Sciatic nerve (tissue), 2 donors: ENCODE data around the gene FYN. TPM values are rescaled to one million over a fixed set of nuclear protein-coding genes. Genes with fewer than 3 reads are reported as not detected.

Experiments used
- ATAC-seq: fragments of 200-7000 bp; cut with Tn5 transposase; one replicate; pipeline ENCODE4 v1.9.1; 2020; ENCODE audit warnings: mild to moderate bottlenecking, moderate library complexity
- DNase-seq: peaks from one replicate; pipeline ENCODE4 v3.0.0-alpha.2; 2020; ENCODE audit warnings: low spot score
- intact Hi-C: fragments of 100-400 bp; cut with DNase I; formaldehyde crosslinking; loops from one replicate; pipeline ENCODE4 v1.14.2; 2022
- total RNA-seq: library from RNA; stranded (reverse); fragmentation: NEBNext Ultra II Directional; extraction: Animal tissue kit (Norgen Biotek cat#: 25700); gene quantifications from one replicate; pipeline ENCODE4 v1.2.1, GENCODE V29; 2021
- donor health status: DM: no; HTN: no; CAD: no.
- donor health status: DM: no; HTN: no; CAD: no.

Gene FYN
- total RNA-seq, 1 donor from 2014 or later = 173 TPM

DNA sequence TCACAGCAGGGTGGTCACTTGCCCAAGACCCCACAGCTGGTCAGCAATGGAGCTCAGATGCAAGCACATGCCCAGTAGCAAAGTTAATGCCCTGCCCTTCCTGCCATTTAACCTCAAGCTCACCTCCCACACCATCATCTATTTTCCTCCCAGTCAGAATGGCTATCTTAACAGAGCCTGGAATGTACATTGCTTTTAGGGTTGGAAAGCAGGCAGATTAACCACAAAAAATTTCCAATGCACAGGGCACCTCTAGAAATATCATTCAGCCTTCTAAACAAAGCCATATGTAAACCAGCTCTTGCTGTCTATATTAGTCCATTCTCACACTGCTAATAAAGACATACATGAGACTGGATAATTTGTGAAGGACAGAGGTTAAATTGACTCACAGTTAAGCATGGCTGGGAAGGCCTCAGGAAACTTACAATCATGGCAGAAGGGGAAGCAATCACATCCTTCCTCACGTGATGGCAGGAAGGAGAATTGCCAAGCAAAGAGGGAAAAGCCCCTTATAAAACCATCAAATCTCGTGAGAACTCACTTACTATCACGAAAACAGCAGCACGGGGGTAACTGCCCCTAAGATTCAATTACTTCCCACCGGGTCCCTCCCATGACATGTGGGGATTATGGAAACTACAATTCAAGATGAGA is 106.9 kb downstream of the FYN start:
- DNase-seq (no peak), ATAC-seq (no peak)
- intact Hi-C loops = no loop called here

DNA sequence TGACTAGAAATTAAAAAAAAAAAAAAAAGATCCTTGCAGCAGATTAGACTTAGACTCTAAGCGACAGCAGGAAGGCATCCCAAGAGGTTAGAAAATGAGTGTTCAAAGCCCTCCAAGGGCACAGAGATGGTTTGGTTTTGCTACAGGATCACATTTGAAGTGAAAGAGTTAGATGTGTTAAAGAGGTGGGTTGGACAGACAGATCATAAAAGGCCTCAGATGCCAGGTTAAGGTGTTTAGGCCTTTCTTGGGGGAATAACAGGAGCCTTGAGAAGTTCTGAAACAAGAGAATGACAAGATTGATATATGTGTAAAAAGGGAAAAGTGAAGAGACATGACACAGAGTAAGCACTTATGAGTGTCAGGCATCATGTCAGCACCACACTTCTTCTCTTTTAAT is 107.5 kb downstream of the FYN start:
- DNase-seq (no peak), ATAC-seq (no peak)
- intact Hi-C loops = no loop called here

DNA sequence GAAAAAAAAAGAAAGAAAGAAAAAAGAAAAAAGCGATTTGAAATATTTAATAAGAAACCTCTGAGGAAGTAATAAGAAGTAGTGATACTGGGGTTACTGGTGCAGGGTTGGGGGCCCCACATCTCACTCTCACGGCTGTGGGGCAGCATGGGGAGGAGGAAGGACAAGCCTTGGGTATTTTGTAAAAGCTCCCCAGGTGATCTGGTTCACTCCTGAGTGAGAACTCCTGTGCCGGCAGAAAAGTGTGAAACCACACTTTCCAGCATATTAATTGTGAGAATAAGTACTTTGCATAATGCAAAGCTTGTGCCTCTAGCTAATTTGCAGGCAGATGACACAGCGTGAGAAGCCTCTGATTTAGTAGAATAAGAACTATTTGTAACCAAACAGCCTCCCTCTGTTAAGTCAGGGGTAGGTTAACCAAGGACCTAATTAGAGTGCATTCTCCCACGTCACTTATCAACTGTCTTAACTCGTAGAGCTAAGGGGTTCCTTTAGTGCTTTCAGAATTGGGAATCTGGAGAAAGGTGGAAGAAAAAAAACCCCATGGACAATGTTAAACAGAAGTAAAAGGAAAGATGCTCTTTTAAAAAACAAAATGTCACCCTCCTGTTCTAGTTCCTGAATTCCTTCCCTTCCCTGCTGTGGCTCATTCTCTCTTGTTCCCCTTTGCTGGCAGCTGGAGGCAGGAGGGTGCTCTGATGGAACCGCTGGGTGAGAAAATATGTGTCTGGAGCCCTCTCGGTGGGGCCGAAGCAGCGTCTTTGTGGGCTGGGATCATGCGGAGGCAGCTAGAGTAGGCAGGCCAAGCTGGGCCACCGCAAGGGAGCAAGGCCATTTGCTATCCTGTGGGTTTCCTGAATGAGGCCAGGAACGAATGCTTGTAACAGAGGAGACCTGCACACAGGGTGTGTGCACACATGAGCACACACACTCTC is 108.7 kb downstream of the FYN start:
- no peak for ATAC-seq
- intact Hi-C loops = no loop called here

DNA sequence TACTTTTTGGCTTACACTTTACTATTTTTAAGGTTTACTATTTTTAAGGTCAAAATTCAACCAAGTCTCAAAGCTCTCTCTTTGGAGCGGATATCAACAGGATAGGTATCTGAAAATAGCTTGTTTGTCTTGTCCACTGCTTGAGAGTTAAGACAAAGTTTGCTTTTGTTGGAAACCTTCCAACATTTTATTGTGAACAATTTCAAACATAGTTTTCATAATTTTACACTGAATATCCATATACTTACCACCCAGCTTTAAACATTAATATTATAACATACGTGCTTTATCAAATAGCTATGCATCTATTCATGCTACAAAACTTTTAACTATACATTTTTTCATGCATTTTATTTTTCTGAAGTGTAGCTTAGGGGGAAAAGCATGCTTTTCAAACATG is 109.9 kb downstream of the FYN start:
- DNase-seq = no peak
- no peak for ATAC-seq
- intact Hi-C loops = no loop called here

More for the DNA sequence above, 108.7 kb downstream of the FYN start:
- DNase-seq = no peak

DNA sequence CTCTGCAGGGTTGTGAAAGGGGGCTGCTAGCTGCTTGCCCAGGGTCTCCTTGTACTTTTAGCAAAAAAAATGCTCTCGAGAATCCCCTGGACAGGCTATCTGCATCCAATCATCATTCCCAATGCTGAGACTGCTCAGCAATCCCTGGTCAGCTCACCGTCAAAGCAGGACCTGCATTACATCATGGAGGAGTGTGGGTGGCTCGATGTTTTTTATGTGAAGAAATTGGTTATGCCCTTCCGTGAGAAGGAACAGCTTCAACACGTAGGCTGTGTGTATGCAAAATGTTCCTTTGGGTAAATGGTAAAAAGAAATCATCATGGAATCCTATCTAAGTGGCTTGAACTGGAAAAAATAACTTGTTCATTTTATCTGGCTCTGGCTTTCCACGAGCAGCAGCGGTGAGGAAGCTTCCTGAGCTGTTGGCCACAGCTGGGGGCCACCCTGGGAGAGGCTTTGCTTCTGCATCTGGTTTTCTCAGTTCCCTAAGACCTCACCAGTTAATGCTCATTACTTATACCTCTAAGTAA is 111.4 kb downstream of the FYN start:
- no peak for DNase-seq
- intact Hi-C loops = no loop called here
- ATAC-seq = no peak

DNA sequence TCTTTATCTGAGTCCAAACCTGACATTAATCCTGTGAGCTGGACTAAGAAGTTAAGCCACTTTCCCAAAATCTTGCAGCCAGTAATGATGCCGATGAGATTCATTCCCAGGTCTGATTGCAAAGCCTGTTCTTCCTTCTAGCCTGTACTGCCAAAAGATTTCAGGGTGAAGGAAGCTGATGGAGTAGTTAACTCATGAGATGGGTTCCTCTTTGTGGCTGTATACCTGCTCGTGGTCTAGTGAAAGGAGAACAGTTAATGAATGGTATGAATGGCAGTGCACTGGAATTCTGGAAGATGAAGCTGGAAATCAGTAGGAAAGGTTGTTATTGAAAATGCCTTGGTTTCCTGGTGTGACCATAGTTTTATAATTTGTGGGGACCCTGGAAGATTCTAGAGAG is 112.0 kb downstream of the FYN start:
- no peak for ATAC-seq
- intact Hi-C loops = no loop called here
- DNase-seq = no peak

DNA sequence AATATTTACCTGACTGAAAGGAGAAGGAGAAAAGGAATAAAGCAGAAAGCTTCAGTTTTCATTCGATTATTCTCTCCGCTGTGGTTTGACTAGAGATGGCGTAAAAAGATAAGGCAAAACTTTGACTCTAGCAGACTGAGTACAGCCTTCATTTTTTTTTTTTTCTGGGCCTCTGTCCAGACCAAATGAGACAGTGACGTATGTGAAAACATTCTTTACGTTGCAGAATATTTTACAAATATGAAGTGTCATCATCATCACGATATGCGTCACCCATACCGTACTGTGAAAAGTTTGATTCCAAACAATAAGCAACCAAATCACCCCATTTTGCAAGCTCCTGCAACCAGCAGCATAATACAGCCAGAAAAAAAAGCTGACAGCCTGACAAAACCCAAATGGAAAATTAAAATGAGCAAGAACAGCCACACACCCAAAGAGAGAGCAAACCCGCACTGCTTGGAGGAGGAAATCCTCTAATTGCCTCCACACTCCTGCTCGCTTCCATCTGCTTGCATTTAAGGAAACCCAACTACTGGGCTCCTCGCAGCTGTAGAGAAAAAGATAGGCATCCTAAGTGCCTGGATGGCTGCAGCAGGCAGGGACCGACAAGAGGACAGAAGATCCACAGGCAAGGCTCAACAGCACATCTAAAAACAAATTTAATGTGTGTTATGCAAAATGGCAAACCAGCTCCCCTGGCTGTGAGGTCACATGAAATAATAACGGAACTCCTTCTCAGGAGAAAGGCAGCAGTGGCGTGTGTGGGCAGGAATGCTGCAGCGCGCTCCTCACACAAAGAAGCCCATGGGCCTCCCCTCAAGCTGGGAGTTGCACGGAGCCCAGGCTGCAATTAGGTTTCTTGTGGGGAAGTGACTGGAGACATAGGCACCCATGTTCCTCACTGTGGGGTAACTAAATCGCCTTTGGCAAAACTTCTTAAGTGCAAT is 113.1 kb downstream of the FYN start:
- ATAC-seq = peak; percentile 62
- DNase-seq = no peak
- intact Hi-C loops = no loop called here

DNA sequence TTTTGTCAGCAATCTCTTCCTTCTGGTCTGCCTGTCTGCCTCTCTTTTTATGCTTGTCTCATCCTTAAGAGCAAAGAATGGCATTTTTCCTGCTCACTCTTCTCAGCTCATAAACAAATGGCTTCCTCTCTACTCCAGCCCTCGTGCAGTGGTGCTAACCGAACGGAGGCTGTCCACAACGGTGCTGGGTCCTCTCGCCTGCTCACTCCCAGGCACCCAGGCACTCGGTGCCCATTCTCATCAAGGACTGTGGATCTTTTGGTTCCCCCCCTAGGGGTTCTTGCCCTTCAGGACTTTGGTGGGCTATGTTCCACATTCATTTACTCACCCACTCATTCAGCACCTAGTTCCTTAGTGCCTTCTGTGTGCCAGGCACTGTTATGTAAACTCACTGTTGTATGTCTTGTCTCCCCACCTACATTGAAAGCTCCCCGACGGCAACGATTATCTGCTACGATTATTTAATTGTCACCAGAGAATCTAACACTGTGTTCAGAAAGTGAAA is 113.9 kb downstream of the FYN start:
- DNase-seq (no peak), ATAC-seq (peak; percentile 14)
- intact Hi-C loops = no loop called here

DNA sequence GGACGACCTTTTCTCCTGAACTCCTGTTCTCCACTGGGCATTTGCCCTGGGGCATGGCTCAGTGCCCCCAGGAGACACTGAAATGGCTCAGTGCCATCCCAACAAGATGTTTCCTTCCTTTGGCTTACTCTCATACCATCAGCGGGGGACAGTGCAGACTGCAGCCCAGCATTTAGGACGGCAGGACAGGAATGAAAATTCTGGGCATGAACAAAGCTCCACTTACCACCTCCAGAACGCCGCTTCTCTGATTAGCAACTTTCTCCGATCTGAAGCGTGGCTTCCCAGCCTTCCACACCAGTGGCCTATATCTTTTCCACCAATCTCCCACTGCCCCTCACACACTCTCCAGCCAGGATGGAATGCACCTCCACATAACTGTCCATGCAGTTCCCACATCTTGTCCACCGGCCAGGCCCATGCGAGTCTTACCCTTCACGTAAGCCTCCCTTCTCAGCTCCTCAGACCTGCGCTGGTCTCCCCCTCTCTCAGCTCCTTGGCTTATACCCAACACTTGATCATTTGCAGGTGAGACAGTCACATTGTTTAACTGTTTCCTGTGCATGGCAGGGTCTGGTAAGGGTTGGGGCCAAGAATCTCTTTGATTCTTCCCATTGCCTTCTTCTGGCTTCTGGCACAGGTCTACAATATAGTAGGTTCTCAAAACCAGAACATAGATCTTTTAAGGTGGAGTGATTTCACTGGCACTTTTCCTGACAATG is 114.5 kb downstream of the FYN start:
- no peak for DNase-seq
- intact Hi-C loops = no loop called here
- ATAC-seq = no peak

DNA sequence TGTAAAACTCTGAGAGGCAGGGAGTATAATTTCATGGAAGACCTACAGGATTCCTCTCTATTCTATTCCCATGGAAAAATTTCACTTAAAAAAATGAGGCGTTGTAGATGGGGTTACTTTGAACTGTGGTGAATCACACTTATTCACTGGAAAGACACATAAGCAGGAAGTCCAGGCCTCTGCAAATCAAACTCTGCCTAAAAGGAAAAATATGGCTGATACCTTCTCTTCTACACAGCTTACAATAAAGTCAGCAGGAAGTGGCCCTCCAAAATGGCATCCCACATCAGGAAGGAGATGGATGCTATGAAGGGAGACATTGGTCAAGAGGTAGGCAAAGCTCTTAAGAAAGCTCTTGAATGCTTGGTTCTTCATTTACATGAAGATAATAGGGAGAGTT is 115.9 kb downstream of the FYN start:
- no peak for ATAC-seq
- no peak for DNase-seq
- intact Hi-C loops = no loop called here

DNA sequence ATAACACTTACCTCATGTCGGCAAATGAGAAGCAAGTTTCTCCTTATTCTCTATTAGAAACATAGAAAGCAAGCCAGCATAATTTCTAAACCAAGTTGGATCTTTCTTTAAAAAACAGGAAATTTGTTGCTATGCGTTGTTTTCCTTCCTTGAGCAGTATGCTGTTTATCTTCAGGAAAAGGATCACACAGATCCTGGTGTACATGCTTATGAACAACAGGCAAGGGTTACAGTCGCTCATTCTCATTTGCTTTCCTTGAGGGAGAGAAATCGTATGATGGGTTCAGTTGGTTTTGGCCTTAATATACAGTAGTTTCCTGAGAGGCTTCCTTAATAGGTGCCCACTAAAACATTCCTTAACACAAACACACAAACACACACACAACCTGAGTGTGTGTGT is 118.8 kb downstream of the FYN start:
- DNase-seq (no peak), ATAC-seq (no peak)
- intact Hi-C loops = no loop called here

DNA sequence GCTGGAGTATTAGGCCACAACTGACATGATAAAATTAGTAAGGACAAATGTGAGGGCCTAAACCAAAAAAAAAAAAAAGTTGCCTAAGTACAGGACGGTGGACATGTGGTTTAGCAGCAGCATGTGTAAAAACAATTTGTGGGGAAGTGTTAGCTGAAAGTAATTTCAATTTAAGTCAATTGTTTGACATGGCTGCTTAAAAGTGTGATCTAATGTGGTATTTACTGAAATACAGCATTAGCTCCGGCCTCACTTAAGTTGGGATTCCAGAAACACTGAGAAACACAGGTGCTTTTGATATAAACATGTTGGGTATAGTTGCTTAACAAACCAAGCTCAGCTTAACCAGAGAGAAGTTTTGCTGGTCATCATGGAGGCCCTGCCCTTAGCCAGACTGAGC is 119.7 kb downstream of the FYN start:
- intact Hi-C loops = no loop called here
- DNase-seq (no peak), ATAC-seq (no peak)

DNA sequence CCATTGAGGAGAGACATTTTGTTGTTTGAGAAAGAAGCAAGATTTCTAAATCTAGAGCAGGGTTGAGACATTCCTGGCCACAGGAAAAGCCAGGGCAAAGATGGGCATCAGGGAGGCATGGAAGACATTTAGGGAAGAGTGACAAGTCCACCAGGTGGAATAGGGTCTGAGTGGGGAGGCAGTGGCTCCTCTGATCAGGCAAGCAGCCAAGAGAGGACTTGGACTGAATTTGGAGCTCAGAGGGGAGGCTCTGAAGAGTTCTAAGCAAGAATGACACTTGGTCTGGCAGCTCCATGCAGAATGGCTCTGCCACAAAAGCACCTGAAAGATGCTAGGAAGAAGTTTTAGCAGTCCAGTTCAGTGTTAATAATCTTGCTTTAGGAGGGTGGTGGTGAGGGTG is 120.8 kb downstream of the FYN start:
- DNase-seq = no peak
- ATAC-seq = no peak
- intact Hi-C loops = no loop called here

DNA sequence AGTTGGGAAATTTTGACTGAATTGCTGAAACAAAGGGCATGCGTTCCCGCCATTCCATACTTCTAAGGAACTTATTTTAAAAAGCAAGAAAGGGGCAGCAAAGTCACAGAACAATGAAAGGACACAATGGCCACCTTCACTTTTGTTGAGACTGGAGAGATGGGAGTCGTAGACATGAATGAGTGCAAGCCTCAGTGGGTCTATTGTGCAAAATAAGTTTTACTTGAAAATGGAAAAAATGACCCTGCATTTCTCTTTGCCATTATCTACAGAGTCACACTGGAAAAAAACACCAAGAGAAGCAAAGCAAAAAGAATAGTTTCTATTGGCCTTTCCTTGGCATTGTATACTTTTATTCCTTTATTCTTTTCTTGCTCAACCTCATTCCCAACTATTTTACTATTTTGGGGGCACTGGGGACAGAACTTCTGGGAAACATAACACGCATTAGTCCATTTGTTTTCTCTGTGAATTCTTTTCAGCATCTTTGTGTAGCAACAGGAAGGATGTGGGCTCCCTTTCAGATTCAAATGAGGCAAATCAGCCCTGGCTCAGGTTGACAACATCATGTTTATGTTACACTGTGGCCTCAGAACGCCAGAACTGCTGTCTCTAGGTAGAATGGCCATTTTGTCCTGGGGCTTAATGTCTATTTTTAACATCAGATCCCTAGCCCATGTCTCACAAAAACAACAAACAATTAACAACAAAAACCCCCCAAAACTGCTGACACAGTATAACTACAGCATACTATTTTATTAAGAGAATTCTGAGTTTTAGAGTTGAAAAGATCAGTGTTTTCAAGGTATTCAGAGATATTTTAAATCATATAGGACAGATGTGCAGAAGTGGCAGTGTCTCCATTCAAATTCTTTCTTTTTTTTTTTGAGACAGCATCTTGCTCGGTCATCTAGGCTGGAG is 122.2 kb downstream of the FYN start:
- intact Hi-C loops = no loop called here
- DNase-seq (no peak), ATAC-seq (peak; percentile 41)

DNA sequence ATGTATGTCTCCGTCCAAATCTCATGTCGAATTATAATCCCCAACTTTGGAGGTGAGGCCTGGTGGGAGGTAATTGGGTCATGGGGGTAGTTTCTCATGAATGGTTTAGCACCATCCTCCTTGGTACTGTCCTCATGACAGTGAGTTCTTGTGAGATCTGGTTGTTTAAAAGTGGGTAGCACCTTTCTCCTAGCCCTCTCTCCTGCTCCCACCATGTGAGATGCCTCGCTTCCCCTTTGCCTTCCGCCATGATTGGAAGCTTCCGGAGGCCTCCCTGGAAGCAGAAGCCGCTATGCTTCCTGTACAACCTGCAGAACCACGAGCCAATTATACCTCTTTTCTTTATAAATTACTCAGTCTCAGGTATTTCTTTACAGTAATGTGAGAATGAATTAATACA is 123.1 kb downstream of the FYN start:
- intact Hi-C loops = no loop called here
- DNase-seq (no peak), ATAC-seq (no peak)

DNA sequence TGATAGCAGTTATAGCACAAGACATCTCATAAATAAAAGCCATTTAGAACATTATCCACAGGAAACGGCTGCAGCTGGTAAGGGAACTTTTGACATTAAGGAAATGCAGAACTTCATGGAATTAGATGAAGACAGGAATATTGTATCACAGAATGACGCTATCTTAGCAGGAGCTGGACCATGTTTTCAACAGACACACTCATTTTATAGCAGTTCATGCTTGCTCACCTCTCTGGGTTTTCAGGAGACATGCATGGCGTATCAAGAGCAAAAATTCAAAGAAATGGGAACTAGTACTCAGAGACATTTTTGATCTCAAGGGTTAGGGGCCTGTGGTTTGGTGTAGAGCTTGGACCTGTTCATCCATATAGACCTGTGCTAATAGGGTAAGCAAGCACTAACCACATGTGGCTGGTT is 125.0 kb downstream of the FYN start:
- DNase-seq (no peak), ATAC-seq (no peak)
- intact Hi-C loops = no loop called here

DNA sequence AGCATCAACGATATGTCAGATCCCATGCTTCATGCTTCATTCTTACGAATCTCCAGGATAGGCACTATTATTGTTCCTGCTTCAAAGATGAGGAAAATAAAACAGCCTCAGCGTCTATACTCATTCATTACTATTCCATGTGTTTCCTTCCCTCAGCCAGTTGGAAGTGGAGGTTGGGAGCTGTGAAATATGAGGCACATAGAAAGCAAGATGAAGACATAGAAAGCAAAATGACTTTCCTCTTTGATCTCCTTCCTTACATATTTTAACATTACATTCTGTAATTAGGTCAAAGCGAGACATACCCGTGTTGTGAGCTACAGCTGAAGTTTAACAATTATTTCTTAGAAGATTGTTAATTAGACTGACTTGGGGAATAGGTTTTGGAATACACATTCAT is 125.4 kb downstream of the FYN start:
- intact Hi-C loops = no loop called here
- DNase-seq (no peak), ATAC-seq (no peak)
